GM12875 (cell line): ENCODE results near the gene DOC2B.

ENCODE experiments used
- H3K4me3 ChIP-seq: one replicate; pipeline ENCODE4 v1.5.1; 2011; ENCODE audit warnings: low read depth, low read length, control low read depth
- TF ChIP-seq, protein P1 (sequence below): IDR thresholded peaks from 2 replicates; pipeline ENCODE4 v1.5.1; 2011; ENCODE audit warnings: low read depth, mild to moderate bottlenecking, control low read depth, inconsistent platforms, low read length, moderate library complexity, borderline replicate concordance; ENCODE audit not compliant: insufficient read depth

DOC2B gene

GRCh38 chr17:216625-217024, 35.2 kb upstream of the DOC2B start:
- TF ChIP-seq, protein P1, sequence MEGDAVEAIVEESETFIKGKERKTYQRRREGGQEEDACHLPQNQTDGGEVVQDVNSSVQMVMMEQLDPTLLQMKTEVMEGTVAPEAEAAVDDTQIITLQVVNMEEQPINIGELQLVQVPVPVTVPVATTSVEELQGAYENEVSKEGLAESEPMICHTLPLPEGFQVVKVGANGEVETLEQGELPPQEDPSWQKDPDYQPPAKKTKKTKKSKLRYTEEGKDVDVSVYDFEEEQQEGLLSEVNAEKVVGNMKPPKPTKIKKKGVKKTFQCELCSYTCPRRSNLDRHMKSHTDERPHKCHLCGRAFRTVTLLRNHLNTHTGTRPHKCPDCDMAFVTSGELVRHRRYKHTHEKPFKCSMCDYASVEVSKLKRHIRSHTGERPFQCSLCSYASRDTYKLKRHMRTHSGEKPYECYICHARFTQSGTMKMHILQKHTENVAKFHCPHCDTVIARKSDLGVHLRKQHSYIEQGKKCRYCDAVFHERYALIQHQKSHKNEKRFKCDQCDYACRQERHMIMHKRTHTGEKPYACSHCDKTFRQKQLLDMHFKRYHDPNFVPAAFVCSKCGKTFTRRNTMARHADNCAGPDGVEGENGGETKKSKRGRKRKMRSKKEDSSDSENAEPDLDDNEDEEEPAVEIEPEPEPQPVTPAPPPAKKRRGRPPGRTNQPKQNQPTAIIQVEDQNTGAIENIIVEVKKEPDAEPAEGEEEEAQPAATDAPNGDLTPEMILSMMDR: no peak
- no peak overlapping the region for H3K4me3 ChIP-seq

GRCh38 chr17:215563-216478, 34.4 kb upstream of the DOC2B start:
- peak overlapping the region; percentile 82 for H3K4me3 ChIP-seq

DNA sequence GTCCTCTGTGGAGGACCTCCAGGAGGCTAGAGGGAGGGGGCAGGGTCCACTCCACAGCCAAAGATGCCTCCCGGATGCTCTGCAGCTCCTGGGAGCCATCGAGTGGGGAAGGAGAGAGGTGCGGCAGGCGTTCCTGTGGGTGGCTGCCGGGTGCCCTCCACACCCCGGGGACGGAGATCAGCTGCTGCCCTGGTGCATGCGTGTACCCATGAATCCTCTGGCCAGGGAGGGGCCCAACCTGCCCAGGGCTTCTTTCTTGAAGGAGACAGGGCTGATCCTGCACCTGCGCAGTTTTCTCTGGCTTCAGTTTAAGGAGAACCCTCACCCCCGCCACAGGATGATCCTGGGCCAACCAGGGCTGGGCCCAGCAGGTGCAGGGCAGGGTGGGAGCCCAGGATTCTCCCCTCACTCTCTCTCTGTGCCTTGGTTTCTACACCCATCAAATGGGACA, 33.5 kb upstream of the DOC2B start:
- TF ChIP-seq, protein P1: no peak
- H3K4me3 ChIP-seq: peak overlapping the region; percentile 82

- TF ChIP-seq, protein P1: no peak
- H3K4me3 ChIP-seq: no peak overlapping the region
Measured at GRCh38 chr17:213286-214105, 32.0 kb upstream of the DOC2B start.

DNA sequence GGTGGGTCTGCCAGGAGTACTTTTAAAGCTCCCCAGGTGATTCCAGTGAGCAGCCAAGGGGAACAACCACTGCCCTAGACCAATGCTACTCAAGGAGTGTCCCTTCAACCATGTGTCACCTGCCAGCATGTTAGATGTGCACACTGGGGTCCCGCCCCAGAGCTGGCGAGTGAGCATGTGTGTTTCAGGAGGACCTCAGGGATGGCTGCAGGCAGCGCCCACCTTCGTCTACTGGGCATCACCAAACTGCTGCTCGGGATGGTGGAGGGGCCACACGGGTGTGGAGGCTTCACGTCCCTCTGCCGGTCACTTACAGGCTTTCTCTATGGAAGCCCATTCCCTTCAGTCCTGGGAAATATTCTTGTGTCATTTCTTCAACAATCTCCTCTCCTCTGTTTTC, 29.0 kb upstream of the DOC2B start:
- TF ChIP-seq, protein P1: no peak
- H3K4me3 ChIP-seq: no peak overlapping the region

DNA sequence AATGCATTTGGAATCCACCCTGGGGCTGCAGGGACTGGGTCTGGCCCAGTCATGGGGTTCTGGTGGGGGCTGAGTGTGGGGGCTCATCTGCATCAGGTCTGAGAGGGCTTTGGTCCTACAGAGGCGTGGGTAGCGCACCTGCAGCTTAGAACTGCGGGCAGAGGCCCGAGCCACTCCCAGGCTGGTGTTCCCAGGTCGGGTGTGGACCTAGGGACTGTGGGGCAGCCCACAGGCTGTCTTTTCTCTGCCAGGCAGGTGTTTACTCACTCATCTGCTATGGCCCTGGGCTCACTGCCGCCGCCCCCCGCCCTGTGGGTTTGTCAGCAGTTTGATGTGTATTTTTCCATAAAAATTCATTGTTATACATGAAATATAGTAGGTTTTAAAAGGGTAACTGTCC, 27.0 kb upstream of the DOC2B start:
- TF ChIP-seq, protein P1: no peak

DNA sequence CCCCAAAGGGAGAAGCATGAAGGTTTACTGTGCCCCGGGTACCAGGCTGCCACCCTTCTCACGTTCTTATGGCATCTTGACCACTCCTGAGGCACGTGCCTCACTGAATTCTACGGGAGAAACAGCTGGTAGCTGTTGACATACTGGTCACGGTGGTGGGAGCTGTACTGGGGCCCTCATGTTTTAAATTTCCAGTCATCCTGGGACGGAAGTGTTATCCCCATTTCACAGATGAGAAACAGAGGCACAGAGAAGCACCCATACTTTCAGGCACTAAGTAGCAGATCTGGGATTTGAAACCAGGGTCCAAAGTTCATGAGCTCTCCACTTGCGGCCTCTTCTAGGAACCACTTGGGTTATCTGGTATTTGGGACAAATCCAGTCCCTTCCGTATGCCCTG, 26.3 kb upstream of the DOC2B start:
- TF ChIP-seq, protein P1: no peak

More for the DNA sequence above, 27.0 kb upstream of the DOC2B start:
- no peak overlapping the region for H3K4me3 ChIP-seq

More for the DNA sequence above, 26.3 kb upstream of the DOC2B start:
- no peak overlapping the region for H3K4me3 ChIP-seq
